ENCODE results near the gene CNNM2. TPM values are rescaled to one million over a fixed set of nuclear protein-coding genes. Genes with fewer than 3 reads are reported as not detected.

CNNM2 gene
- polyA plus RNA-seq, 3 donors from 2014 or later, result 5.3 to 6.5 (median 5.8) TPM

DNA sequence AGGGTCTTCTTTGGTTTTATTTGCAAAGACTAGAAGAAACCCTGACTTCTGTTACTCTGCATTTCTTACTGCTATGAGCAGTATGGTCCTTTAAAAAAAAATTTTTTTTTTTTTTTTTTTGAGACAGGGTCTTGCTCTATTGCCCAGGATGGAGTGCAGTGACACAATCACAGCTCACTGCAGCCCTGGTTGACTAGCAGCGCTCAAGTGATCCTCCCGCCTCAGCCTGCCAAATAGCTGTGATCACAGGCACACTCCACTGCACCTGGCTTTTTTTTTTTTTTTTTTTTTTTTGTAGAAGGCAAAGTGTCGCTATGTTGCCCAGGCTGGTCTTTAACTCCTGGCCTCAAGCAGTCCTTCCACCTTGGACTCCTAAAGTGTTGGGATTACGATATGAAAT lies 17.4 kb downstream of the CNNM2 start:
- H3K27me3 Mint-ChIP-seq (ENCODE audit: low read depth in 3 of 3), result peaks cover 0 to 2% (median 0%) of the 10 kb centered on the region in 3 donors
- H3K4me3 Mint-ChIP-seq, result no peak overlapping the region
- peaks cover 0 to 6% of the 10 kb centered on the region in 2 donors for H3K4me1 Mint-ChIP-seq
- DNase-seq, result no peak
- H3K36me3 Mint-ChIP-seq, result peaks cover 0 to 9% (median 4%) of the 10 kb centered on the region in 3 donors
- H3K27ac Mint-ChIP-seq, result no peak overlapping the region
- no peaks in the 10 kb centered on the region for H3K9me3 Mint-ChIP-seq

DNA sequence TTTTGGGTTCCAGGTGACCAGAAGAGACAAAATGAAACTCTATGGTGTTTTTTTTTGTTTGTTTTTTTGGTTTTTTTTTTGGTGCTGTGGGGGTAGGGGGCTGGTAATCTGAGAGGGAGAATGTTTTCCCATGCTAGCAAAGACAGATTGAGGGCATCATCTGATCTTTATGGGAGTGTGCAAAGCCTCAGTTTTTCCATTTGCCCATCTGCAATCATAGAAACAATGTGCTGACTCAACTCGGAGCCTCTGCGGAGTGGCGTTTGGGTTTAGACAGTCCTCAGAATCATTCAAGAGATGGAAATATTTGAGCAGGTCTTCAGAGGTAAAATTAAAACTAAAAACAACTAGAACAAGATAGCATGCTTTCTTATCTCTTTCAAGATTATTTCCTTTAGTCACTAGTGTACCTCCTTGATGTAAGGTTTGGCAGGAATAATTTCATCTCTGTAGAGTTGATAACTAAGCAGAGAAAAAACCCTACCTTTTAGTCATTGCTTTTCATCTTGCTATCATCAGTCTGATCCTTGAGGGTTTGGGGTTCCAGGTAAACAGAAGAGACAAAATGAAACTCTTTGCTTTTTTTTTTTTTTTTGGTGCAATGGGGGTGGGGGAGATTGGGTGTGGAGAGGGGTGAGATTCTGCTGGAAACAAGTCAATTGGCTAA lies 18.0 kb downstream of the CNNM2 start:
- peaks cover 0 to 6% of the 10 kb centered on the region in 2 donors for H3K4me1 Mint-ChIP-seq
- no peak overlapping the region for H3K4me3 Mint-ChIP-seq
- peaks cover 0 to 2% (median 0%) of the 10 kb centered on the region in 3 donors for H3K27me3 Mint-ChIP-seq (ENCODE audit: low read depth in 3 of 3)
- no peak overlapping the region for H3K27ac Mint-ChIP-seq
- no peaks in the 10 kb centered on the region for H3K9me3 Mint-ChIP-seq
- peaks cover 0 to 9% (median 4%) of the 10 kb centered on the region in 3 donors for H3K36me3 Mint-ChIP-seq
- DNase-seq, result no peak

DNA sequence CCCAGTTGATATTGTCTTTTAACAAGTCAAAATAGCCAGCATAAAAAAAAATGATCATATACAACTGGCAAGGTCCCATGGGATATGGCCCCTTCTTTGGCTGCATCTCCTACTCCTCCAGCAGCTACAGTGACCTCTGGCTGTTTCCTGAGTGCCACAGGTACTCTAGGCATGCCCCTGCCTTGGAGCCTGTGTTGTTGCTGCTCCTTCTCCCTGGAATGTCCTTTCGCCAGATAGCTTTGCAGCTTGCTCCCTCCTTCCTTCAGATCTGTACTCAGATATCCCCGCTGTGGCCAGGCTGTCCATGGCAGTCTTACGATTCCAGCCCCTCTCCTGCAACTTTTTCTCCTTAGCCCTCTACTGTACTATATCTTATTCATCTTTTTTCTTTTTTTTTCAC lies 23.3 kb downstream of the CNNM2 start:
- DNase-seq, result no peak
- Mint-ChIP-seq H3K36me3 (peaks cover 0 to 9% (median 0%) of the 10 kb centered on the region in 3 donors), H3K9me3 (no peaks in the 10 kb centered on the region), H3K4me1 (no peaks in the 10 kb centered on the region), H3K4me3 (no peak overlapping the region), H3K27ac (no peak overlapping the region), H3K27me3 (ENCODE audit: low read depth in 3 of 3) (peaks cover 0 to 2% (median 2%) of the 10 kb centered on the region in 3 donors)

DNA sequence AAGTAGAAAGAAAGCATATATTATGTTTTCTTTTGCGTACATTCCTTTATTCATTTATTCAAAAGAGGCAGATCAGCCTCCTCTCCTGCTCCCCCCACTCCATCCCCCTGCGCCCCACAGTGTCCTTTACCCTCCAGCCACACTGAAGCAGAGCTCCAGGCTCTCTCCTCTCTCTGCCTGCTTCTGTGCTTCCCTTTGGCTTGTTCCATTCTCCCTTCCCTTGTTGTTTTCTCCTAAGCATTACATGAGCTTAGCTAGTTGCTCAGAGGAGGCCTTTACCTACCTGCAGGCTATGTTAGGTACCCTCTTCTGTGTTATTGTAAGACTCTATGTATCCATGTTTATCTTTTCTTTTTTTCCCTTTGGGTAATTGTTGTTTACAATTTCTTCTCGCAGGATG lies 27.4 kb downstream of the CNNM2 start:
- H3K27ac Mint-ChIP-seq, result peak overlapping the region in 1 of 6 donors; percentile 26
- H3K9me3 Mint-ChIP-seq, result no peaks in the 10 kb centered on the region
- peaks cover 0 to 5% (median 0%) of the 10 kb centered on the region in 3 donors for H3K36me3 Mint-ChIP-seq
- H3K4me3 Mint-ChIP-seq, result no peak overlapping the region
- H3K4me1 Mint-ChIP-seq, result no peaks in the 10 kb centered on the region
- peaks cover 0 to 2% (median 0%) of the 10 kb centered on the region in 3 donors for H3K27me3 Mint-ChIP-seq (ENCODE audit: low read depth in 3 of 3)
- DNase-seq, result no peak

DNA sequence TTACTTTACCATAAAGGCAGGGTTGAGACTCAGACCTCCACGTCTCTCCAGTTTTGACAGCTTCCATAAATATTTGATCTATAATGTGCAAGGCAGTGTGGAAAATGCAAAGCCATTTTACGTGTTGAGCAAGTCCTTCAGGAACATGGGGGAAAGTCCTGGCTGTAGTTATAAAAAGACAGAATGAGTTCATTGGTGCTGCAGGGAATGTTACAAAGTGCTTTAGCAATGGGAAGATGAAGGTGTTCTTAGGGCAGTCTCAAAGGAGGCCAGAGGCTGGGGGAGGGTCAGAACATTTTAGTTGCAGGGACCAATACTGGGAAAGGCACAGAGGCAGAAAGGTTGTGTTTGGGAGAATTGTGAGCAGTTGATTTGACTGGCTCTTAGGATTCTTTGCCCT lies 27.9 kb downstream of the CNNM2 start:
- H3K36me3 Mint-ChIP-seq, result peaks cover 0 to 5% (median 0%) of the 10 kb centered on the region in 3 donors

DNA sequence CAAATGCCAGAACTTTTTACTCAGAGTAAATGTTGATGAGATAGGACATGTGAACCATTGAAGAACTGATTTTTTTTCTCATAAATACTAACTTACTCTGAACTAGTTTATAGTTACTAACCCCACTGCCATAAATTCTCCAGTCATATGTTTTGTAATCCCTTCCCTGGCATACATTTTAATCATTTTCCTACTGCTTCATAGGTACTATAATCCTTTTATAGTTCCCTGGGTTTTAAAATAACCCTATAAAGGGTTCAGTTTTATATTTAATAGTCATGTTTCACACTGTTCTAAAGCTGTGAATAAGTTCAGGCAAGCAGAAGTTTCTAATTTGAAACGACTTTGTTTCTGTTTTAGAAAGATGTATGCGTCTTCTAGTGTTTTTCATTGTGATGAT lies 28.9 kb downstream of the CNNM2 start:
- Mint-ChIP-seq H3K4me1 (no peaks in the 10 kb centered on the region), H3K36me3 (no peaks in the 10 kb centered on the region), H3K9me3 (no peaks in the 10 kb centered on the region), H3K27ac (no peak overlapping the region), H3K27me3 (ENCODE audit: low read depth in 3 of 3) (peaks cover 0 to 2% (median 0%) of the 10 kb centered on the region in 3 donors), H3K4me3 (no peak overlapping the region)
- no peak for DNase-seq

More for the DNA sequence above, 27.9 kb downstream of the CNNM2 start:
- DNase-seq, result no peak
- Mint-ChIP-seq H3K27me3 (ENCODE audit: low read depth in 3 of 3) (peaks cover 0 to 2% (median 0%) of the 10 kb centered on the region in 3 donors), H3K4me3 (no peak overlapping the region), H3K4me1 (no peaks in the 10 kb centered on the region), H3K9me3 (no peaks in the 10 kb centered on the region), H3K27ac (peak overlapping the region in 1 of 6 donors; percentile 31)

DNA sequence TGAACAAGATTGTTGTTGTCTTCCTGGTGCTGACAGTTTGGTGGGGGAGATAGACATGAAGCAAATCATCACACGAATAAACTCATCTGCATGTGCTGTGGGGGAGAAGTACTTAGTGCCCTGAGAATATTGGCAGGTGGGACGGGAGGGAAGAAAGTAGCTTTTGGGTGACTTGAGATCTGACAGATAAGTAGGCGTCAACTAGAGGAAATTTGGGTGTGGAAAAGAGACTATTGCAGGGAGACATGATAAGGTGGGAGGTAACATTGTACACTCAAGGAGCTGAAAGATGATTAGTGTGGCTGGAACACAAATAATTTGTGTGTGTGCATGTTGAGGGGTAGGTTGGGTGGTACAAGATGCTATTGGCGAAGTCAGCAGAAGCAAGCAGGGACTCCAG lies 30.1 kb downstream of the CNNM2 start:
- Mint-ChIP-seq H3K9me3 (no peaks in the 10 kb centered on the region), H3K36me3 (no peaks in the 10 kb centered on the region), H3K27ac (no peak overlapping the region), H3K4me3 (no peak overlapping the region), H3K4me1 (no peaks in the 10 kb centered on the region), H3K27me3 (ENCODE audit: low read depth in 3 of 3) (peaks cover 0 to 2% (median 0%) of the 10 kb centered on the region in 3 donors)
- no peak for DNase-seq

DNA sequence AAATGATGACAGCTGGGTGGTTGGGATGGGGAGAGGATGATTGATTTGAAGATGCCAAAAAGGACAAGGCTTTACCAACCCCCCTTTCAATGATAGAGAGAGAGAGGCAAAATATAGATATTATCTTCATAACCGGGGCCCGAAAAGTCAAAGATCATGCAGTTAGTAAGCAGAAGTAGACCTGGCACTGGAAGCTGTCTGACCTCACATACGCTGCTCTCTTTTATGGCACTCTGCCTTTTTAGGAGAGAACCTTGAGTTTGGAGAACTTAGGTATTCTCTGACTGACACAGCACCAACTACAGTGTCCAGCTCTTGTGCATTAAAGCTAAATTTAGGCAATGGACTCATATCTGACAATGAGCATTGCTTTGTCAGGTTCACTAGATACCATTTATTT lies 30.7 kb downstream of the CNNM2 start:
- peaks cover 0 to 2% (median 0%) of the 10 kb centered on the region in 3 donors for H3K27me3 Mint-ChIP-seq (ENCODE audit: low read depth in 3 of 3)

DNA sequence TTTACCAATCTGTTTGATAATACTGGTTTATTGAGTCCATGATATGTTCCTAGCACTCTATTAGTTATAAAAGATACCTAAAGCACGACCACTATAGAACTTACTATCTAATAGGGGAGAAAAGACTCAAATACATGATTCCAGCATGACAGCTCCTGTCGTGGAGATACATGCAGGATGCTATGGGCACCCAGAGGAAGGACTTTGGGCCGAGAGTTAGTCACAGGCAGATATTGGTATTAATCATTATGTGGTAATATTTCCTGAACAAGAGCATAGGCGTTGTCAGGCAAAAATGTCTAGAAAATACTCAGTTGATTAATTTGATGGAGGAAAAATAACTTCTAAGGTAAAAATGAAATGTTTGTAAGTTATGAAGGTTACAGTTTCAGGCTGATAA lies 31.8 kb downstream of the CNNM2 start:
- DNase-seq, result no peak
- H3K27me3 Mint-ChIP-seq (ENCODE audit: low read depth in 3 of 3), result no peaks in the 10 kb centered on the region
- H3K4me1 Mint-ChIP-seq, result no peaks in the 10 kb centered on the region
- H3K27ac Mint-ChIP-seq, result no peak overlapping the region
- peaks cover 0 to 4% (median 3%) of the 10 kb centered on the region in 3 donors for H3K36me3 Mint-ChIP-seq
- H3K9me3 Mint-ChIP-seq, result no peaks in the 10 kb centered on the region
- no peak overlapping the region for H3K4me3 Mint-ChIP-seq

More for the DNA sequence above, 30.7 kb downstream of the CNNM2 start:
- H3K9me3 Mint-ChIP-seq, result no peaks in the 10 kb centered on the region
- H3K4me1 Mint-ChIP-seq, result no peaks in the 10 kb centered on the region
- no peak overlapping the region for H3K27ac Mint-ChIP-seq
- no peak for DNase-seq
- H3K4me3 Mint-ChIP-seq, result no peak overlapping the region
- no peaks in the 10 kb centered on the region for H3K36me3 Mint-ChIP-seq

DNA sequence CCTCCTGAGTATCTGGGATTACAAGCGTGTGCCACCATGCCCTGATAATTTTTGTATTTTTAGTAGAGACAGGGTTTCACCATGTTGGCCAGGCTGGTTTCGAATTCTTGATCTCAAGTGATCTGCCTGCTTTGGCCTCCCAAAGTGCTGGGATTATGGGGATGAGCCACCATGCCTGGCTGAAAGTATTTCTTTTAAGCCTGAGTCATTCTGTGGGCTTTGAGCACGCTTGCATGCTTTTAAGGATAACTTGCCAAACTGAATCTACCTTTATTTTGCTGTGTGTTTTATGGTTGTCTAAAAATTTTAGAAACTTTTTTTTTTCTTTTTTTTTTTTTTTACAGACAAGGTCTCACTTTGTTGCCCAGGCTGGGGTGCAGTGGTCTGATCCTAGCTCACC lies 33.2 kb downstream of the CNNM2 start:
- H3K4me1 Mint-ChIP-seq, result no peaks in the 10 kb centered on the region
- H3K27me3 Mint-ChIP-seq (ENCODE audit: low read depth in 3 of 3), result no peaks in the 10 kb centered on the region
- H3K27ac Mint-ChIP-seq, result no peak overlapping the region
- DNase-seq, result no peak
- no peak overlapping the region for H3K4me3 Mint-ChIP-seq
- H3K9me3 Mint-ChIP-seq, result no peaks in the 10 kb centered on the region
- peaks cover 0 to 5% (median 3%) of the 10 kb centered on the region in 3 donors for H3K36me3 Mint-ChIP-seq

DNA sequence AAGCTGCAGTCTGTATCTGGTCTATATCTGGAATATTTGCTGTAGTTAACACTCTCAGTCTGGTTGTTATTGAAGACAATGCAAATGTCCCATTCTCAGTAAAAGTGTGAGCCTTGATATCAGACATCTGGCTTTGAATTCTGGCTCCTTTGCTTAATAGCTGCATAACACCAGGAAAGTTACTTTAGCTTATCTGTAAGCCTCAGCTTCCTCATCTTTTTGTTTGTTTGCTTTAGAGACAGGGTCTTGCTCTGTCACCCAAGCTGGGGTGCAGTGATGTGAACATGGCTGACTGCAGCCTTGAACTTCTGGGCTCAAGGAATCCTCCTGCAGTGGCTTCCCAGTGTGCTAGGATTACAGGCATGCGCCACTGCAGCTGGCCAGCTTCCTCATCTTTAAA lies 41.3 kb downstream of the CNNM2 start:
- H3K27me3 Mint-ChIP-seq (ENCODE audit: low read depth in 3 of 3), result no peaks in the 10 kb centered on the region
- H3K4me1 Mint-ChIP-seq, result no peaks in the 10 kb centered on the region
- no peak for DNase-seq
- H3K4me3 Mint-ChIP-seq, result no peak overlapping the region
- no peaks in the 10 kb centered on the region for H3K9me3 Mint-ChIP-seq
- no peak overlapping the region for H3K27ac Mint-ChIP-seq
- H3K36me3 Mint-ChIP-seq, result peaks cover 0 to 5% (median 3%) of the 10 kb centered on the region in 3 donors

DNA sequence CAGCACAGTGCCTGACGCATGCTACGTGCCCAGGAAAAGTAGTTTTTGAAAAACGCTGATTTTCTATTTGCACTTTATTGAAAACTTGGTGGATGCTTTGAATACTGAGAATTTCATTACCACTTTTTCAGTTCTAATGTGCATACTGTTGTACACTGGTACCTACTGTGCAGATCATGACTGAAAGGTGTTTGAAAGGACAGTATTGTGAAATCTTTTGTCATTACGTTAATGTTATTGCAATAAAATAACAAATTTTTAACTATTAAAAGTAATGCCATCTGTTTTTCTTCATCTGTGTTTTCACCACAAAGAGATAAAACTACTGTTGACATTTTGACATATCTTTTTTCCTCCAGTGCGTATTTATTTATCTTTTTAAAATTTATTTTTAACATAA lies 42.1 kb downstream of the CNNM2 start:
- no peak for DNase-seq
- no peaks in the 10 kb centered on the region for H3K4me1 Mint-ChIP-seq
- no peak overlapping the region for H3K4me3 Mint-ChIP-seq
- no peaks in the 10 kb centered on the region for H3K27me3 Mint-ChIP-seq (ENCODE audit: low read depth in 3 of 3)
- no peak overlapping the region for H3K27ac Mint-ChIP-seq
- H3K9me3 Mint-ChIP-seq, result no peaks in the 10 kb centered on the region
- peaks cover 0 to 4% (median 0%) of the 10 kb centered on the region in 3 donors for H3K36me3 Mint-ChIP-seq

DNA sequence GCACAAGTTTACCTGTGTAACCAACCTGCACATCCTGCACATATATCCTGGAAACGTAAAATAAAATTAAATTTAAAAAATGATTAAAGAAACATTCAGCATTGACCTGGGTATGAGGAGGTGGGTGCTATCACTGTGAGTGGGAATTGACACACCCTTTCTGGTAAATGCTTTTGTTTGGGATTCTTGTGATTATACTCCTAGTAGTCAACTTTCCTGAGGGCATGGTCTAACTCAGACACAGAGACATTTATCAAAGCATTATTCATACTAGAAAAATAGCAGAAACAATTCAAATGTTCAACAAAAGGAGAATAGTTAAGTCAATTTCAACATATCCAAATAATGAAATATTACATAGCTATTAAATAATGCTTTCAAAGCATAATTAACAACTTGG lies 44.2 kb downstream of the CNNM2 start:
- no peaks in the 10 kb centered on the region for H3K27me3 Mint-ChIP-seq (ENCODE audit: low read depth in 3 of 3)
- H3K4me1 Mint-ChIP-seq, result no peaks in the 10 kb centered on the region
- H3K9me3 Mint-ChIP-seq, result no peaks in the 10 kb centered on the region
- H3K4me3 Mint-ChIP-seq, result no peak overlapping the region
- H3K27ac Mint-ChIP-seq, result no peak overlapping the region
- peaks cover 0 to 5% (median 0%) of the 10 kb centered on the region in 3 donors for H3K36me3 Mint-ChIP-seq
- no peak for DNase-seq

DNA sequence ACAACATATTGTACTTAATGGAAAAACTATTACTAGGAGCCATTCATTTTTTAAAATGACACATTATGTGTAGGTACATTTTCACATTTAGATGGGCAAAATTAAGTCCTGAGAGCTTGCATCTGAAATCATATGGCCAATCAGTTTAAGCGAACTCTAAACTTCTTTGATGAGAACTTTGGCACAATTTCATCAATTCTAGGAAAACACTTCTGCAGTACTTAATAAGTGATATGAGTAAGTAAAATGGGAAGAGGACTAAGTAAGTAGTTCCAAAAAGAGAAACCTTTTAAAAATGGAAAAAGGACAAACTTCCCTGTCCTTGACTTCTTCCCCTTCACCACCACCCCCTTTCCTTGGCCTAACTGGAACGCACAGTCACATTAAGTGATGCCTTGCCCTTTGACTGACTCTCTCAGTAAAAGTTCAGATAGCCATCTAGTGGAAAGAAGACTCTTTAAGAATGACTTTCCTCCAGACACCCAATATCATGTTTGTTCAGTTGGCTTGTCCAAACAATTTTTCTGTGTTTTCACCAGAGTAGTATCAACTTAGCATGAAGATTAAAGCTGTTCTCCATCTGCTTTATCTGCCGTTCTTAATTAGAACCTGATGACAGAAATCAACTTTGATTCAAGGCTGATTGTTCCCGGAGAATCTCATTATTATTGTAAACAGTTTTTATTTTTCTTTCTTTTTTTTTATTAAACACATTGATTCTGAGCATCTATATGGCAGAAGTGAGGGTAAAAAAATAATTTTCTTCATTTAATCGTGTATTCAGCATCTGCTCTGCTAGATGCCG lies 45.1 kb downstream of the CNNM2 start:
- Mint-ChIP-seq H3K36me3 (peaks cover 0 to 5% (median 0%) of the 10 kb centered on the region in 3 donors), H3K4me1 (no peaks in the 10 kb centered on the region), H3K4me3 (no peak overlapping the region), H3K9me3 (no peaks in the 10 kb centered on the region), H3K27me3 (ENCODE audit: low read depth in 3 of 3) (no peaks in the 10 kb centered on the region), H3K27ac (no peak overlapping the region)
- no peak for DNase-seq
